ENCODE measurements around the gene MAPK10. TPM values are rescaled to one million over a fixed set of nuclear protein-coding genes. Genes with fewer than 3 reads are reported as not detected.

Gene MAPK10
- total and polyA plus RNA-seq, 7 experiments from 2014 or later = 0.54 TPM; not detected in 6

DNA sequence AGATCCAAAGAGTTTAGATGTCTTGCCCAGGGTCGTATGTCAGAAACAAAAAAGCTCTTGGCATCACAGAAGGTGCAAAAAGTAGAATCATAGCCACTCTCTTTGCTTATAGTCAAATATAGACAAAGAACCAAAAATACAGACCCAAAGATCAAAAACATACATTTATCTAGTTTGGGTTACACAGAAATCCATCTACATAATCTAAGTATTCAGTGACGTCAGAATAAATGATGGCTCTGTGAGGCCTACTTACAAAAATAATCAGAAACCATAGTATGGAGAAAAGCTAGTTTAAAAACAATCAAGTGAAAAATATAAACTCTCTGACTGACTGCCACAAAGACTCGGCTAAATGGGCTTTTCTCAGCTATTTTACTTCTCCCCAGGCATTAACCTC lies 126.8 kb downstream of the MAPK10 start:
- ATAC-seq = no peak
- POLR2A ChIA-PET = no interaction called here
- CTCF ChIA-PET = no interaction called here
- no peak overlapping the region for H3K4me3 ChIP-seq (ENCODE audit: low read length)
- H3K27ac ChIP-seq (ENCODE audit: low read depth, low read length) = no peak overlapping the region
- no peak for DNase-seq
- Mint-ChIP-seq H3K27me3 (no peaks in the 10 kb centered on the region), H3K4me1 (no peaks in the 10 kb centered on the region), H3K4me3 (no peak overlapping the region), H3K27ac (no peak overlapping the region), H3K36me3 (no peaks in the 10 kb centered on the region), H3K9me3 (peaks cover 0 to 17% (median 2%) of the 10 kb centered on the region in 11 donors)
- H3K36me3 ChIP-seq (ENCODE audit: control insufficient read depth in 2 of 3, insufficient read depth in 3 of 3, low read length in 3 of 3) = no peaks in the 10 kb centered on the region
- intact Hi-C loops (cut with micrococcal nuclease) = no loop called here
- H3K27me3 ChIP-seq (ENCODE audit: control insufficient read depth in 2 of 2, insufficient read depth in 2 of 2, low read length in 2 of 2) = no peaks in the 10 kb centered on the region
- H3K4me1 ChIP-seq (ENCODE audit: control insufficient read depth in 2 of 2, insufficient read depth in 2 of 2, low read length in 2 of 2) = no peaks in the 10 kb centered on the region
- H3K9me3 ChIP-seq (ENCODE audit: control insufficient read depth in 2 of 3, low read length in 3 of 3) = no peaks in the 10 kb centered on the region

GRCh38 chr4:86223472-86223871 lies 136.4 kb downstream of the MAPK10 start:
- Mint-ChIP-seq H3K27me3 (no peaks in the 10 kb centered on the region), H3K4me1 (peaks cover 0 to 1% (median 0%) of the 10 kb centered on the region in 7 donors), H3K9me3 (peaks cover 0 to 14% (median 2%) of the 10 kb centered on the region in 11 donors), H3K4me3 (no peak overlapping the region), H3K27ac (no peak overlapping the region), H3K36me3 (no peaks in the 10 kb centered on the region)
- no peaks in the 10 kb centered on the region for H3K9me3 ChIP-seq (ENCODE audit: control insufficient read depth in 2 of 3, low read length in 3 of 3)
- no peak overlapping the region for H3K4me3 ChIP-seq (ENCODE audit: low read length)
- H3K27me3 ChIP-seq (ENCODE audit: control insufficient read depth in 2 of 2, insufficient read depth in 2 of 2, low read length in 2 of 2) = no peaks in the 10 kb centered on the region
- H3K27ac ChIP-seq (ENCODE audit: low read depth, low read length) = no peak overlapping the region
- no peaks in the 10 kb centered on the region for H3K36me3 ChIP-seq (ENCODE audit: control insufficient read depth in 2 of 3, insufficient read depth in 3 of 3, low read length in 3 of 3)
- no peaks in the 10 kb centered on the region for H3K4me1 ChIP-seq (ENCODE audit: control insufficient read depth in 2 of 2, insufficient read depth in 2 of 2, low read length in 2 of 2)
- ChIA-PET POLR2A (no interaction called here), CTCF (no interaction called here)
- intact Hi-C loops (cut with micrococcal nuclease) = no loop called here
- DNase-seq (no peak), ATAC-seq (no peak)

GRCh38 chr4:86221002-86221401 lies 138.9 kb downstream of the MAPK10 start:
- H3K4me1 Mint-ChIP-seq = peaks cover 0 to 1% (median 0%) of the 10 kb centered on the region in 7 donors
- DNase-seq = no peak
- no peak for ATAC-seq
- H3K36me3 ChIP-seq (ENCODE audit: control insufficient read depth in 2 of 3, insufficient read depth in 3 of 3, low read length in 3 of 3) = no peaks in the 10 kb centered on the region
- H3K36me3 Mint-ChIP-seq = no peaks in the 10 kb centered on the region
- no peaks in the 10 kb centered on the region for H3K9me3 ChIP-seq (ENCODE audit: control insufficient read depth in 2 of 3, low read length in 3 of 3)
- H3K27me3 ChIP-seq (ENCODE audit: control insufficient read depth in 2 of 2, insufficient read depth in 2 of 2, low read length in 2 of 2) = no peaks in the 10 kb centered on the region
- intact Hi-C loops (cut with micrococcal nuclease) = no loop called here
- no peak overlapping the region for H3K4me3 Mint-ChIP-seq
- no peak overlapping the region for H3K4me3 ChIP-seq (ENCODE audit: low read length)
- CTCF ChIA-PET = no interaction called here
- peaks cover 0 to 14% (median 2%) of the 10 kb centered on the region in 11 donors for H3K9me3 Mint-ChIP-seq
- H3K27ac Mint-ChIP-seq = no peak overlapping the region
- POLR2A ChIA-PET = no interaction called here
- no peaks in the 10 kb centered on the region for H3K27me3 Mint-ChIP-seq
- H3K27ac ChIP-seq (ENCODE audit: low read depth, low read length) = no peak overlapping the region
- H3K4me1 ChIP-seq (ENCODE audit: control insufficient read depth in 2 of 2, insufficient read depth in 2 of 2, low read length in 2 of 2) = no peaks in the 10 kb centered on the region

DNA sequence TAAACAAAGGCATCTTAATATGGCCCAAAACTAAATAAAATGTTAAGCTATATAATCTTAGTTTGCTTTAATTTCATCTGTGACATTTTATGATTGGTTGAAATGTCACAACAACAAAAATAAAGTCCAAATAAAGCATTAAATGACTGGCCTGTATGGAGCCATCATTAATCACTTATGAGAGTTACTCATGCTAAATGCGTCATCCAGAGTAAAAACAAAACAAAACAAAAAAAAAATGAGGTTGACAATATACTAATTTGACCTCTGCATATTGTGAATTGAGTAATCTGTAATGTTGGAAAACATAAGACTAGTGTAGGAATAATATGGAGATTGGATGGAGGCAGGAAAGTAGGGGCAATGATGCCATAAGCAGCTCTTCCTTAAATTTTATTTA lies 139.7 kb downstream of the MAPK10 start:
- Histone ChIP-seq H3K27me3 (ENCODE audit: control insufficient read depth in 2 of 2, insufficient read depth in 2 of 2, low read length in 2 of 2) (no peaks in the 10 kb centered on the region), H3K27ac (ENCODE audit: low read depth, low read length) (no peak overlapping the region), H3K9me3 (ENCODE audit: control insufficient read depth in 2 of 3, low read length in 3 of 3) (peaks cover 0 to under 1% (median 0%) of the 10 kb centered on the region in 3 experiments), H3K4me3 (ENCODE audit: low read length) (no peak overlapping the region), H3K36me3 (ENCODE audit: control insufficient read depth in 2 of 3, insufficient read depth in 3 of 3, low read length in 3 of 3) (no peaks in the 10 kb centered on the region), H3K4me1 (ENCODE audit: control insufficient read depth in 2 of 2, insufficient read depth in 2 of 2, low read length in 2 of 2) (no peaks in the 10 kb centered on the region)
- no peaks in the 10 kb centered on the region for H3K27me3 Mint-ChIP-seq
- intact Hi-C loops (cut with micrococcal nuclease) = no loop called here
- peaks cover 0 to 16% (median 2%) of the 10 kb centered on the region in 11 donors for H3K9me3 Mint-ChIP-seq
- DNase-seq (no peak), ATAC-seq (no peak)
- no peaks in the 10 kb centered on the region for H3K36me3 Mint-ChIP-seq
- H3K4me1 Mint-ChIP-seq = peaks cover 0 to 1% (median 0%) of the 10 kb centered on the region in 7 donors
- POLR2A ChIA-PET = no interaction called here
- no peak overlapping the region for H3K27ac Mint-ChIP-seq
- CTCF ChIA-PET = no interaction called here
- no peak overlapping the region for H3K4me3 Mint-ChIP-seq

DNA sequence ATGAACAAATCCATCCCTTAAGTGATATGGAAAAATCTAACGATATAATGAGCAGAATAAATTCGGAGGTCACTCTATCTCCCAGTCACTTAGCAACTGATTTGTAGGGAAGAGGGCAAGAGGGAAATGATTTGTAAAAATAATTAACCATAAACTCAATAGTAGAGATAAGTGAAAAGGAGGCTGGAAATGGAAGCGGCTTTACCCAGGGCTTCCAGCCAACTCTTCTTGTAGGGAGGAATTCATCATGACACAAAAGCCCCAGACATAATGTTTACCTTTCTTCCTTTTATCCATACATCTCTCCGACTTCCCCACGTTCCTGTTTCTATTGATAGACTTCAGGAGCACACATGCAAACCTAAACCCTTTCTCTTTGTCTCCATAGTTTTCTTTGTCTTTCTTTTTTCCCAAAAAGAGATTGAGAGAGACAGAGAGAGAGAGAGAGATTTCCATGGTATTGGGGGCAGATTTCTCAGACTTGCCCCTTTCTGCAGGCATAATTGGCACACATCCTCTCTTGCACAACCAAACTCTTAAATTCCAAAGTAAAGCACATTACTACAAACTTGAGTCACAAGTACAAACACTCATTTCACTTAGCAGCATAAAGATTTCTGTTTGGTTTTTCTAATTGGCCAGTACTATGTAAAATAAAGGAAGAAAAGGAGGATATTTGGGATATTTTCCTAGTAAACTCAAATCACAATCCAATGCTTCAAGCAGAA lies 140.9 kb downstream of the MAPK10 start:
- no peak overlapping the region for H3K4me3 Mint-ChIP-seq
- ChIA-PET CTCF (no interaction called here), POLR2A (no interaction called here)
- Histone ChIP-seq H3K4me1 (ENCODE audit: control insufficient read depth in 2 of 2, insufficient read depth in 2 of 2, low read length in 2 of 2) (no peaks in the 10 kb centered on the region), H3K27ac (ENCODE audit: low read depth, low read length) (no peak overlapping the region), H3K4me3 (ENCODE audit: low read length) (no peak overlapping the region), H3K9me3 (ENCODE audit: control insufficient read depth in 2 of 3, low read length in 3 of 3) (peaks cover 0 to 3% (median 0%) of the 10 kb centered on the region in 3 experiments), H3K36me3 (ENCODE audit: control insufficient read depth in 2 of 3, insufficient read depth in 3 of 3, low read length in 3 of 3) (no peaks in the 10 kb centered on the region), H3K27me3 (ENCODE audit: control insufficient read depth in 2 of 2, insufficient read depth in 2 of 2, low read length in 2 of 2) (no peaks in the 10 kb centered on the region)
- peaks cover 0 to 1% (median 0%) of the 10 kb centered on the region in 7 donors for H3K4me1 Mint-ChIP-seq
- DNase-seq (no peak), ATAC-seq (no peak)
- intact Hi-C loops (cut with micrococcal nuclease) = no loop called here
- H3K9me3 Mint-ChIP-seq = peaks cover 2 to 21% (median 4%) of the 10 kb centered on the region in 11 donors
- no peaks in the 10 kb centered on the region for H3K27me3 Mint-ChIP-seq
- H3K36me3 Mint-ChIP-seq = peaks cover 0 to 3% (median 0%) of the 10 kb centered on the region in 5 donors
- H3K27ac Mint-ChIP-seq = no peak overlapping the region

DNA sequence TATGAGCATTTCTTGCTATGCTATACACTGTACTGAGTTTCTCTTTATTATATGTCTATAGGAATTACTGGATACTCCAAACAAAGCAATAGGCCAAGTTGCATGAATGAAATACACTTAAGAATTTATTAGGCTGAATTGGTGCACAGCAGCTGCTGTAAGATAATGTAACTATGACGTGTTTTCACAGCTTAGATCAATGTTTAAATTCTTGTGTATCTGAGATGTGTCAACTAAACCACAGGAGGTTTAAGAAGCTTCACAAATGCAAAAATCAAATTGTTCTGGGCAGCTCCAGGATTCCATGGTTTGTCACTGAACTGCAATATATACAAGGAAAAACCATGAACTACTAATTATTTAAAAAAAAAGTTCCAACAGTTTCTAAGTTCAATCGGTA lies 156.7 kb downstream of the MAPK10 start:
- Histone ChIP-seq H3K9me3 (ENCODE audit: control insufficient read depth in 2 of 3, low read length in 3 of 3) (no peaks in the 10 kb centered on the region), H3K36me3 (ENCODE audit: control insufficient read depth in 2 of 3, insufficient read depth in 3 of 3, low read length in 3 of 3) (no peaks in the 10 kb centered on the region), H3K4me3 (ENCODE audit: low read length) (no peak overlapping the region), H3K27me3 (ENCODE audit: control insufficient read depth in 2 of 2, insufficient read depth in 2 of 2, low read length in 2 of 2) (no peaks in the 10 kb centered on the region), H3K27ac (ENCODE audit: low read depth, low read length) (no peak overlapping the region), H3K4me1 (ENCODE audit: control insufficient read depth in 2 of 2, insufficient read depth in 2 of 2, low read length in 2 of 2) (no peaks in the 10 kb centered on the region)
- no peak for ATAC-seq
- Mint-ChIP-seq H3K4me3 (no peak overlapping the region), H3K4me1 (no peaks in the 10 kb centered on the region), H3K27me3 (no peaks in the 10 kb centered on the region), H3K27ac (no peak overlapping the region), H3K9me3 (peaks cover 0 to 6% (median 0%) of the 10 kb centered on the region in 11 donors), H3K36me3 (no peaks in the 10 kb centered on the region)
- no peak for DNase-seq
- intact Hi-C loops (cut with micrococcal nuclease) = no loop called here
- ChIA-PET CTCF (no interaction called here), POLR2A (no interaction called here)

- H3K9me3 Mint-ChIP-seq = peaks cover 0 to 20% (median 7%) of the 10 kb centered on the region in 11 donors
- intact Hi-C loops (cut with micrococcal nuclease) = no loop called here
- no peaks in the 10 kb centered on the region for H3K36me3 ChIP-seq (ENCODE audit: control insufficient read depth in 2 of 3, insufficient read depth in 3 of 3, low read length in 3 of 3)
- H3K27me3 Mint-ChIP-seq = no peaks in the 10 kb centered on the region
- H3K4me1 ChIP-seq (ENCODE audit: control insufficient read depth in 2 of 2, insufficient read depth in 2 of 2, low read length in 2 of 2) = no peaks in the 10 kb centered on the region
- H3K27ac Mint-ChIP-seq = no peak overlapping the region
- DNase-seq (no peak), ATAC-seq (no peak)
- H3K4me3 ChIP-seq (ENCODE audit: low read length) = no peak overlapping the region
- no peaks in the 10 kb centered on the region for H3K27me3 ChIP-seq (ENCODE audit: control insufficient read depth in 2 of 2, insufficient read depth in 2 of 2, low read length in 2 of 2)
- no peaks in the 10 kb centered on the region for H3K9me3 ChIP-seq (ENCODE audit: control insufficient read depth in 2 of 3, low read length in 3 of 3)
- no peak overlapping the region for H3K4me3 Mint-ChIP-seq
- H3K27ac ChIP-seq (ENCODE audit: low read depth, low read length) = no peak overlapping the region
- no peaks in the 10 kb centered on the region for H3K4me1 Mint-ChIP-seq
- H3K36me3 Mint-ChIP-seq = peaks cover 0 to 5% (median 0%) of the 10 kb centered on the region in 5 donors
- POLR2A ChIA-PET = no interaction called here
- CTCF ChIA-PET = no interaction called here
These were observed 174.2 kb downstream of the MAPK10 start for GRCh38 chr4:86185659-86186058.
